GM18951 (cell line): Measurements from ENCODE around the gene CAMTA1.
"Not testable (repeated sequence)": the region's sequence is repeated elsewhere in the genome, so short reads cannot be mapped to it uniquely, and the experiment has no call there.

Experiments
- POLR2A ChIP-seq: IDR thresholded peaks from 4 replicates; pipeline ENCODE4 v1.6.1; 2011; ENCODE audit warnings: mild to moderate bottlenecking; ENCODE audit not compliant: insufficient read length, insufficient read depth; ENCODE audit errors: extremely low read depth
- in situ Hi-C: fragments of 300-500 bp; cut with MboI; formaldehyde crosslinking; loops from one replicate; pipeline ENCODE4 v1.12.0; 2022; ENCODE audit warnings: low sequenced_read_pairs, mixed read lengths, inconsistent platforms; ENCODE audit not compliant: unreplicated experiment

Gene CAMTA1

GRCh38 chr1:7136166-7136953 lies 351.1 kb downstream of the CAMTA1 start:
- in situ Hi-C loops = no loop called here
- TF ChIP-seq POLR2A = no peak

DNA sequence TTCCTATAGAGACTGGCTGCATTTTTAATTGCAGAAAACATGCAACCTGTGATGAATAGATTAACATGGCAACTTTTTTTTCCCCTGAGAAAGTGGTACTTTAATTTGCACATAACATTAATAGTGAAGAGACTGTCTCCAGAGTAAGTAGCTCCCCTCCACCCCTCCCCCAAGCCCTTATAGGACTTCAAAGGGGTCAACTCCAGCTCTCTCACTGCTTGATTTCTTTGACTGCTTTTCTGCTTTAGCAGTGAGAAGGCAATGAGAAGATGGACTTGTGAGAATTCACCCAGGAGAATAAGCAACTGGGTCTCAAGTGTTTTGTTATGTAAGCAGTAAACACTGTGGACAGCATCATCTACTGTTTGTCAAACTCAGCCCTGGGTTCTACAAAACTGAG lies 355.0 kb downstream of the CAMTA1 start:
- in situ Hi-C loops = no loop called here
- TF ChIP-seq POLR2A = no peak

DNA sequence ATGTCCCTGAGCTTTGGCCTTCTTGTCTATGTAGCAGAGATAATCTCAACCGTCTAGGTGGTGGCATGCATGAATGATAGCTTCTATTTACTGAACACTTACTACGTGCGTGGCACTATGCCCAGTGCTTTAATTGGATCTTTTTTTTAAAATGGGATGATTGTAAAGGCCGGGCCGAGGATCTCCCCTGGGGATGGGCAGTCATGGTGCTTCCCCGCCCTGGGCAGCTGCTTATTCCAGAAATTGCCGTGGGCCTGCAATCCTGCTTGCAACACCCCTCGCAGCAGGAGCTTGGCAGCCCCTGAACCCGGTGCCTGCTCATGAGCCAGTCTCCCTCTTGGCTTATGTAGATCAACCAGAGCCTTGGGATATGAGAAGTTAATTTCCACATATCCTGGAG lies 360.7 kb downstream of the CAMTA1 start:
- in situ Hi-C loops = no loop called here
- no peak for TF ChIP-seq POLR2A

DNA sequence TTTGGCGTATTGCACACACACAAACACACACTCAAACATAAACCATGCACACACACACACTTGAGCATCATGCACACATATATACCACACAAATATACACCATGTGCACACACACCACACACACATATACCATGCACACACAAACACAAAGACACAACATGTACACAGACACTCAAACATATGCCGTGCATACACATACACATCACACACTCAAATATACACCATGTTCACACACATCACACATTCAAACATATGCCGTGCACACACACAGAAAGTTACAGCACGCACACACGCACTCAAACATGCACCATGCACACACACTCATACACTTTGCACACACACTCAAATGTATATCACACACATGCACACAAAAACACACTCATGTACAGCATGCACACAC lies 361.5 kb downstream of the CAMTA1 start:
- in situ Hi-C loops = no loop called here
- TF ChIP-seq POLR2A = no peak

DNA sequence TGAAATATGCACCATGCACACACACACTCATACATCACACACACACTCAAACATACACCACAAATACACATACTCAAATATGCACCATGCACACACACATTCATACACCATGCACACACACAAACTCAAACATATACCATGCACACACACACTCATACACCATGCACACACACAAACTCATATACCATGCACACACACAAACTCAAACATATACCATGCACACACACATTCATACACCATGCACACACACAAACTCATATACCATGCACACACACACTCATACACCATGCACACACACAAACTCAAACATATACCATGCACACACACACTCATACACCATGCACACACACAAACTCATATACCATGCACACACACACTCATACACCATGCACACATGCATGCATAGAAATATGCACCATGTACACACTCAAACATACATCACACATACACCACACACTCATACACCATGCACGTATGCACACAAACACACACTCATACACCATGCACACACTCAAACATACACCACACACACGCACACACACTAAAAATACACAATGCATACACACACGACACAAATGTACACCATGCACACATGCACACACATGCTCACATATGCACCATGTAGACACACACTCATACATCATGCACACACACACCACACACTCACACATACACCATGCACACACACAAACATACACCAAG lies 362.5 kb downstream of the CAMTA1 start:
- in situ Hi-C loops = not testable (repeated sequence)

- in situ Hi-C loops = no loop called here
- no peak for TF ChIP-seq POLR2A
Measured at GRCh38 chr1:7149080-7149838, 364.0 kb downstream of the CAMTA1 start.

DNA sequence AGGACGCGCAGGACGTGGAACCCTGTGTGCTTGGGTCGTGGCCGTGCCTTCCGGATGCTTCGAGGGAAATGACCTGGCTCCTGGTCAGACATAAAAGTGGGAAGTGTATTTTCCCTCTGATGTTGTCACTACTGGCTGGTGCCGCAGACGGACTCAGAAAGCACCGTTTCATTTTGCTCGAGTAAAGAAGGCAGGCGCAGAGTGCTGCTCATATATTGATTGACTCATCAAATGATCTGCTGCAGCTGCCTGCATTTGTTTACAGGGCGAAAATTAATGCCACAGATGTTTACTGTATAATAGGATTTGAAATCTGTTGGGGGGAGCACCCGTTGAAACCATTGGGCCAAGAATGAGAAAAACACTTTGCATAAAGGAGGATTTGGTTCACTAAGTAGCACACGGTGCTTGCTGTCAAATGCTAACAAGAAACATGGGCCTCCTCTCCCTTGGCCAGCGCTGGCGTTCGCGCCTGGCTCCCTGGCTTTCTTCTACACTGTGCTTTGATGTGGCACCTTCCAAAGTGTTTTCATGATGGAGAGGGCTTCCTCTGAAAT lies 365.5 kb downstream of the CAMTA1 start:
- in situ Hi-C loops = no loop called here
- TF ChIP-seq POLR2A = no peak

- no peak for TF ChIP-seq POLR2A
- in situ Hi-C loops = no loop called here
Measured at GRCh38 chr1:7151978-7152377, 366.7 kb downstream of the CAMTA1 start.

DNA sequence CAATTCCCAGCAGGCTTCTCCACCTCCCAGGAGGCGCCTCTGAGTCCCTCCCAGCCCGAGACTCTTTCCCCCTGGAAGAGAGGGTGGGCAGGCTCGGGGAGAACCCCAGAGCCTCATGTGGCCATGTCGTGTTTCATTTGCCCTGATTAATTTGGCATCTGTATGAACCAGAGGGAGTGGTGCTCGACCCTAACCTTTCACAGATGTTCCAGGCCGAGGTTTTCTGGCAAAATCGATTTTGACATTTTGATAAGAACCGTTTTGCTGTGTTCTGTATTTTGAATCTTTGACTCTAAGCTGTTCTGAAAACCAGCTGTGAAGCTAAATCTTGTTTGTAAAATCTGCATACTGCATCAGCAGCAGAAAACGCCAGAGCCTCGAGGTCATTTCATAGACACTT lies 367.4 kb downstream of the CAMTA1 start:
- no peak for TF ChIP-seq POLR2A
- in situ Hi-C loops = no loop called here

GRCh38 chr1:7153464-7153863 lies 368.2 kb downstream of the CAMTA1 start:
- in situ Hi-C loops = no loop called here
- no peak for TF ChIP-seq POLR2A

- in situ Hi-C loops = no loop called here
- TF ChIP-seq POLR2A = no peak
Measured at GRCh38 chr1:7159116-7159781, 374.0 kb downstream of the CAMTA1 start.

GRCh38 chr1:7168554-7168953 lies 383.3 kb downstream of the CAMTA1 start:
- in situ Hi-C loops = not testable (repeated sequence)

GRCh38 chr1:7171168-7171567 lies 385.9 kb downstream of the CAMTA1 start:
- in situ Hi-C loops = no loop called here
- TF ChIP-seq POLR2A = no peak

DNA sequence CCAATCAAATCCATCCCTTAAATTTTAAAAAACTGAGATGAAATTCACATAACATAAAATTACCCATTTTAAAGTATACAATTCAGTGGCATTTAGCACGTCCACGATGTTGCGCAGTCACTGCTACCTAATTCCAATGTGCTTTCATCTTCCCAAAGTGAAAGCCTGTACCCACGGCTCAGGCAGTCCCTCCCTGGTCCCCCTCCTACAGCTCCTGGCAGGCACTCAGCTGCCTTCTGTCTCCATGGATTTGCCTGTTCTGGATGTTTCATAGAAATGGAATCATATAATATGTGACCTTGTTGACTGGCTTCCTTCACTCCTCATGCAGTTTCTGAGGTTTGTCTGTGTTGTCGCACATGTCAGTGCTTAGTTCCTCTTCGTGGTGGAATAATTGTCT lies 386.3 kb downstream of the CAMTA1 start:
- in situ Hi-C loops = no loop called here
- TF ChIP-seq POLR2A = no peak
